SK-N-SH treated with all-trans-retinoic acid at 6 μM for 48 hours (cell line): ENCODE results near the gene DDX54.

Source experiments
- ARNTL ChIP-seq: fragments of 450-650 bp; formaldehyde crosslinking; IDR thresholded peaks from 2 replicates; pipeline ENCODE4 v1.5.0; 2020; ENCODE audit warnings: low read depth, mild to moderate bottlenecking, moderate library complexity, borderline replicate concordance
- CREB5 ChIP-seq: fragments of 250-450 bp; sonication (Bioruptor Pico); IDR thresholded peaks from 2 replicates; pipeline ENCODE4 v1.5.1; 2020; ENCODE audit warnings: low read depth, mild to moderate bottlenecking, moderate library complexity
- CSDC2 ChIP-seq: fragments of 250-450 bp; sonication (Bioruptor Pico); IDR thresholded peaks from 2 replicates; pipeline ENCODE4 v1.5.0; 2020; ENCODE audit warnings: mild to moderate bottlenecking, moderate library complexity
- ESRRG ChIP-seq: fragments of 250-450 bp; sonication (Bioruptor Pico); IDR thresholded peaks from 2 replicates; pipeline ENCODE4 v1.6.1; 2021; ENCODE audit warnings: mild to moderate bottlenecking
- ISL1 ChIP-seq: fragments of 250-450 bp; sonication (Bioruptor Pico); IDR thresholded peaks from 2 replicates; pipeline ENCODE4 v2.1.2; 2022; ENCODE audit warnings: mild to moderate bottlenecking, moderate library complexity
- PPARA ChIP-seq: fragments of 250-450 bp; sonication (Bioruptor Pico); IDR thresholded peaks from 2 replicates; pipeline ENCODE4 v1.5.0; 2020; ENCODE audit warnings: mild to moderate bottlenecking, borderline replicate concordance
- RARB ChIP-seq: fragments of 250-450 bp; sonication (Bioruptor Pico); IDR thresholded peaks from 2 replicates; pipeline ENCODE4 v1.8.0; 2021; ENCODE audit warnings: mild to moderate bottlenecking, moderate library complexity
- ZFP3 ChIP-seq: fragments of 250-450 bp; sonication (Bioruptor Pico); IDR thresholded peaks from 2 replicates; pipeline ENCODE4 v1.5.0; 2020; ENCODE audit warnings: mild to moderate bottlenecking, moderate library complexity
- ZFP30 ChIP-seq: fragments of 450-650 bp; formaldehyde crosslinking; IDR thresholded peaks from 2 replicates; pipeline ENCODE4 v1.5.0; 2022; ENCODE audit warnings: mild to moderate bottlenecking, moderate library complexity
- ZNF565 ChIP-seq: fragments of 450-650 bp; formaldehyde crosslinking; conservative IDR thresholded peaks from 2 replicates; pipeline ENCODE4 v1.5.0; 2020; ENCODE audit warnings: low read depth, mild to moderate bottlenecking, moderate library complexity
- ZNF70 ChIP-seq: fragments of 450-650 bp; formaldehyde crosslinking; IDR thresholded peaks from 2 replicates; pipeline ENCODE4 v1.5.0; 2020; ENCODE audit warnings: mild to moderate bottlenecking, moderate library complexity
- TF ChIP-seq, protein P1 (sequence below): fragments of 250-450 bp; sonication (Bioruptor Pico); IDR thresholded peaks from 2 replicates; pipeline ENCODE4 v1.5.0; 2020; ENCODE audit warnings: mild to moderate bottlenecking, moderate library complexity

DNA sequence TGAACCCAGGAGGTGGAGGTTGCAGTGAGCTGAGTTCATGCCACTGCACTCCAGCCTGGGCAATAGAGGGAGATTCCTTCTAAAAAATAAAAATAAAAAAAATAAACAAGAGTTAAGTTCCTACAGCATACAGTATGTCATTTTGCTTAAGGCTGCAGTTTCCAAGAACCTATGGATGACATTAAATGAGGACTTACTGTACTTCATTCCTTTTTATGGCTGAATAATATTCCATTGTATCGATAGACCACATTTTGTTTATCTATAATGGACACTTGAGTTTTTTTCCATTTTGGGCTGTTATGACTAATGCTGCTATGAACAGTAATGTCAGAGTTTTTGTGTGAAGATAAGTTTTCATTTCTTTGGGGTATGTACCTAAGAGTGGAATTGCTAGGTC, 67.1 kb downstream of the DDX54 start:
- TF ChIP-seq, protein P1, sequence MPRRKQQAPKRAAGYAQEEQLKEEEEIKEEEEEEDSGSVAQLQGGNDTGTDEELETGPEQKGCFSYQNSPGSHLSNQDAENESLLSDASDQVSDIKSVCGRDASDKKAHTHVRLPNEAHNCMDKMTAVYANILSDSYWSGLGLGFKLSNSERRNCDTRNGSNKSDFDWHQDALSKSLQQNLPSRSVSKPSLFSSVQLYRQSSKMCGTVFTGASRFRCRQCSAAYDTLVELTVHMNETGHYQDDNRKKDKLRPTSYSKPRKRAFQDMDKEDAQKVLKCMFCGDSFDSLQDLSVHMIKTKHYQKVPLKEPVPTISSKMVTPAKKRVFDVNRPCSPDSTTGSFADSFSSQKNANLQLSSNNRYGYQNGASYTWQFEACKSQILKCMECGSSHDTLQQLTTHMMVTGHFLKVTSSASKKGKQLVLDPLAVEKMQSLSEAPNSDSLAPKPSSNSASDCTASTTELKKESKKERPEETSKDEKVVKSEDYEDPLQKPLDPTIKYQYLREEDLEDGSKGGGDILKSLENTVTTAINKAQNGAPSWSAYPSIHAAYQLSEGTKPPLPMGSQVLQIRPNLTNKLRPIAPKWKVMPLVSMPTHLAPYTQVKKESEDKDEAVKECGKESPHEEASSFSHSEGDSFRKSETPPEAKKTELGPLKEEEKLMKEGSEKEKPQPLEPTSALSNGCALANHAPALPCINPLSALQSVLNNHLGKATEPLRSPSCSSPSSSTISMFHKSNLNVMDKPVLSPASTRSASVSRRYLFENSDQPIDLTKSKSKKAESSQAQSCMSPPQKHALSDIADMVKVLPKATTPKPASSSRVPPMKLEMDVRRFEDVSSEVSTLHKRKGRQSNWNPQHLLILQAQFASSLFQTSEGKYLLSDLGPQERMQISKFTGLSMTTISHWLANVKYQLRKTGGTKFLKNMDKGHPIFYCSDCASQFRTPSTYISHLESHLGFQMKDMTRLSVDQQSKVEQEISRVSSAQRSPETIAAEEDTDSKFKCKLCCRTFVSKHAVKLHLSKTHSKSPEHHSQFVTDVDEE (CRISPR knock-in tag) = no peak
- TF ChIP-seq ZNF565 (CRISPR knock-in tag) = no peak
- no peak for TF ChIP-seq PPARA (CRISPR knock-in tag)
- TF ChIP-seq ZFP3 (CRISPR knock-in tag) = no peak
- TF ChIP-seq CSDC2 (CRISPR knock-in tag) = no peak
- TF ChIP-seq CREB5 (CRISPR knock-in tag) = no peak
- TF ChIP-seq ISL1 (CRISPR knock-in tag) = no peak
- TF ChIP-seq ZFP30 (CRISPR knock-in tag) = no peak
- TF ChIP-seq ZNF70 (CRISPR knock-in tag) = no peak
- TF ChIP-seq ARNTL = no peak
- TF ChIP-seq ESRRG = no peak
- no peak for TF ChIP-seq RARB (CRISPR knock-in tag)
